Uterus (tissue), 2 donors: ENCODE measurements around the gene INTS11.

Experiments used
- CTCF ChIP-seq, 4 experiments: fragments of 200-600 bp in 2 of 4; fragments of 450-650 bp in 2 of 4; sonication (generic) in 2 of 4; IDR thresholded peaks; one replicate each; pipeline ENCODE4 v1.5.1; 2016 to 2019; ENCODE audit warnings: antibody characterized with exemption in 4 of 4, mild to moderate bottlenecking in 2 of 4, moderate library complexity in 1 of 4
- POLR2A ChIP-seq, 2 donors: fragments of 450-650 bp; IDR thresholded peaks; one replicate each; pipeline ENCODE4 v1.6.1; 2016; ENCODE audit warnings: antibody characterized with exemption in 2 of 2, mild to moderate bottlenecking in 1 of 2, moderate library complexity in 1 of 2

- no peak for TF ChIP-seq CTCF (IDR thresholded peaks at IDR 0.05)
- peak; percentile 32 to 90 for TF ChIP-seq POLR2A (IDR thresholded peaks at IDR 0.05)
Measured at GRCh38 chr1:1324524-1325287, at the start of gene INTS11, which contains the start of gene CPTP.
